BLaER1 (cell line): ENCODE data around the gene GOLGA6L10.
"Not testable (repeated sequence)": the region's sequence is repeated elsewhere in the genome, so short reads cannot be mapped to it uniquely, and the experiment has no call there.

Source experiments
- H3K27ac ChIP-seq: shearing (Covaris generic); formaldehyde crosslinking; 2 replicates; pipeline ENCODE4 v1.8.1; 2022
- H3K27me3 ChIP-seq: shearing (Covaris generic); formaldehyde crosslinking; 2 replicates; pipeline ENCODE4 v1.8.1; 2022
- H3K36me3 ChIP-seq: shearing (Covaris generic); formaldehyde crosslinking; 2 replicates; pipeline ENCODE4 v1.8.1; 2022
- H3K4me1 ChIP-seq: shearing (Covaris generic); formaldehyde crosslinking; 2 replicates; pipeline ENCODE4 v1.8.1; 2022
- H3K4me2 ChIP-seq: shearing (Covaris generic); formaldehyde crosslinking; 2 replicates; pipeline ENCODE4 v1.8.1; 2022
- H3K4me3 ChIP-seq: shearing (Covaris generic); formaldehyde crosslinking; 2 replicates; pipeline ENCODE4 v1.8.1; 2022
- H3K9ac ChIP-seq: shearing (Covaris generic); formaldehyde crosslinking; 2 replicates; pipeline ENCODE4 v1.8.1; 2022
- H3K9me3 ChIP-seq: shearing (Covaris generic); formaldehyde crosslinking; 2 replicates; pipeline ENCODE4 v1.8.1; 2022
- H4K20me1 ChIP-seq: shearing (Covaris generic); formaldehyde crosslinking; 2 replicates; pipeline ENCODE4 v1.8.1; 2022
- Cebpa-rat ChIP-seq: shearing (Covaris generic); IDR thresholded peaks from 2 replicates; pipeline ENCODE4 v1.8.1; 2022

Gene GOLGA6L10

DNA sequence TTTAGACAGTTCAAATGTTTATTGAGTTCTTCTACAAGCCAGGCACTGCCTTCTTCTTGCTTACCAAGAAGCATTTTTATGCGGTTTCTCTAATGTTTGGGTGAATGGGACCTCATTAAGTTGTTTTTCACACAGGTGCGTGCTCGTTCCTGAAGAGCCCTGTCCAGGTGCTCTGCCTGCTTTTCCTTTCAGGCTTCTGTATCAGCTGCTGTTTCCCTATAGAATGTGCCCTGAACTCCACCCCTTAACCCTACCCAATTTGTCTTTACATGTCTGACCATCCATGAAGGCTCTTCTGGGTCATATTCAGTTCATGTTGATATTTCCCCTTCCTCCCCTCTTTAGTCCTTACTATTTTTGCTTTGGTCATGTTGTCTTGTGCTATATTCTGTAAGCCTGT, 22.4 kb upstream of the GOLGA6L10 start:
- Histone ChIP-seq H3K4me1 (peaks cover 9% of the 10 kb centered on the region), H3K9ac (no peak overlapping the region), H3K9me3 (peaks cover 17% of the 10 kb centered on the region; the same call in 1 of the 2 replicates), H3K4me3 (no peak overlapping the region), H3K36me3 (peaks cover 10% of the 10 kb centered on the region), H3K27ac (no peak overlapping the region), H4K20me1 (no peaks in the 10 kb centered on the region), H3K27me3 (no peaks in the 10 kb centered on the region), H3K4me2 (peak overlapping the region; percentile 47)
- no peak for TF ChIP-seq Cebpa-rat

DNA sequence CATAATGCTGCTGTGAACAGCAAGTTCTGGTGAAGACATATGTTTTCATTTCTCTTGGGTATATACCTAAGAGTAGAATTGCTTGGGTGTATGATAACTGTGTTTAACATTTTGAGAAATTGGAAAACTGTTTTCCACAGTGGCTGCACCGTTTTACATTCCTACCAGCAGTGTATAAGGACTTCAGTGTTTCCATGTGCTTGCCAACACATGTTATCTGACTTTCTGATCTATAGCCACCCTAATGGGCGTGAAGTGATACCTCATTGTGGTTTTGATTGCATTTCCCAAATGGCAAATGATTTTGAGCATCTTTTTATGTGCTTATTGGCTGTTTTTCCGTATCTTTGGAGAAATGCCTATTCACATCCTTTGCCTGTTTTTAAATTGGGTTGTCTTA, 18.5 kb upstream of the GOLGA6L10 start:
- not testable (repeated sequence) for H3K9ac ChIP-seq, H4K20me1 ChIP-seq, H3K36me3 ChIP-seq, H3K4me2 ChIP-seq, H3K27ac ChIP-seq, H3K27me3 ChIP-seq, H3K9me3 ChIP-seq, H3K4me3 ChIP-seq, H3K4me1 ChIP-seq

DNA sequence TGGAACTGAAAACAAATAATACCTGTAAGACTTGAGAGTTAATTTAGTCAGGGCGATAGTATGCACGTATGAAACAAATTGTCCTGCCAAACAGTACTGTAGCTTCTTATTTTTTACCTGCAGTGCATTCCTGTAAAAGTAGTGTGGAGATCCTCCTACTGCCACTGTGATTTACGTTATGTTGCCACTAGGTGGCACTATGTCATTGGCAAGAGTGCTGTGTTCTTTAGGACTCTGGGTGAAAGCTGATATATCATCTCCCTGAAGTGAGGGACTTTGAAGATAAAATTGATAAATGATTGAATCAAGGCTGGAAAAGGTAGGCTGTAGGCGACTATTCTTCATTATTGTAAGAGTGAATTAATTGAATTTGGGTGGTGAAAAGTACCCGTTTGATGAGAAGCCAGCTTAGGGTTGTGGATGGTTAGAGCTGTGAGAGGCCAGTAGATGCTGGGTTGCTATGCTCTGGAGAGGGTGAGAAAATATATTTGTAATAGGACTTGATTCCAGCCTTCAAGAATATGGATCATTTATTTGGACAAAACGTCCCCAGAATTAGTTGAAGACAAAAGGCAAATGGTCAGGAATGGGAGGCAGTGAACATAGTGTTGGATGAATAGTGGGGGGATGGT, 16.5 kb upstream of the GOLGA6L10 start:
- H3K4me2 ChIP-seq, H3K27me3 ChIP-seq, H3K36me3 ChIP-seq, H3K4me1 ChIP-seq, H3K4me3 ChIP-seq, H3K9me3 ChIP-seq, H3K27ac ChIP-seq, H4K20me1 ChIP-seq, H3K9ac ChIP-seq: not testable (repeated sequence)

DNA sequence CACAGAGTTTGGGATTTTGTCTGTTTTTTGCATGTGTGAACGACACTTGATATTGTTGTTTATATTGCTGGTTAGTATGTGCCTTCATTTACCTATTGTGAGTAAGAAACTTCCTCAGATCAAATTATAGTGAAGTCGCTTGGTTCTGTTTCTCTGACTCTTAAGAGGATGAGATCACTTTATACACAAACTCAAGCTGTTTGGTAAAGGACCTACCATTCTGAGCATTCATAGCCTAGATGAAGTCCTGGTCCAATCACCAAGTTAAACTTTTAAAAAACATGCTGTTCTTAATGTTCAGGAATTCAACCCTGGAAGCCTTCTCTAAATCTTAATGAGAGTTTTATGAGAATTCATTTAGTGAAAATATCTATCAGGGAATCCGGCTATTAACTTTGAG, 15.3 kb upstream of the GOLGA6L10 start:
- H3K4me3 ChIP-seq, H3K36me3 ChIP-seq, H4K20me1 ChIP-seq, H3K9me3 ChIP-seq, H3K27ac ChIP-seq, H3K9ac ChIP-seq, H3K4me1 ChIP-seq, H3K4me2 ChIP-seq, H3K27me3 ChIP-seq: not testable (repeated sequence)

DNA sequence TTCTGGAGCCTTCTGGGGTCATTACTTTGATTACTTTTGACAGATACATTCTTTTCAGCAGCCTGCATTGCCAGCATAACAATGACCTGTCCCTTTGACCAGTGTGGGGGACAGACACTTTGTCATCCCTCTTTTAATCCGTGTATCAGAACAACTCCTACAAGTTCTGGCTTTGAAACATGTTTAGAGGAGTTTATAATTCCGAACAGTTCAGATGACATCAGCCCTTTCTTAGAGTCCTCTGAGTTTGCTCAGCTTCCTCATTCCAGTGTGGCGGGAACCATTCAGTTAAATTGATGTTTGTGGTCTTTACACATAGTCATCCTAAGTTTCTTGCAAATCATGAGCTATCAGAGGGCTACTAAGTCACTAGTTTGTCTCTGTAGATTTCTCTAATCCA, 13.5 kb upstream of the GOLGA6L10 start:
- H4K20me1 ChIP-seq, H3K4me2 ChIP-seq, H3K9ac ChIP-seq, H3K9me3 ChIP-seq, H3K4me1 ChIP-seq, H3K27me3 ChIP-seq, H3K27ac ChIP-seq, H3K4me3 ChIP-seq, H3K36me3 ChIP-seq: not testable (repeated sequence)

DNA sequence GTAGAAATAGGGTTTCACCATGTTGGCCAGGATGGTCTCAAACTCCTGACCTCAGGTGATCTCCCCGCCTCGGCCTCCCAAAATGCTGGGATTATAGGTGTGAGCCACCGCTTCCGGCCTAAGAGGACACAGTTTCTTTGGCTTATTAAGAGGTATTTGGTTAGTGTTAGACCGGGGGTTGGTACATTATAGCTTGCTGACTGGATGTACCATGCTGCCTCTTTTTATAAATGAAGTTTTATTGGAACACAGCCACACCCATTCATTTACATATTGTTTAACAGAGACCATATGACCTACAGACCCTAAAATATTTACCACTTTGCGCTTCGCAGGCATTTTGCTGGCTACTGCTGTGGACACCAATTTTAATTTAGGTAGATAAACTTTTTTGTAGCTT, 11.3 kb upstream of the GOLGA6L10 start:
- H4K20me1 ChIP-seq, H3K9ac ChIP-seq, H3K4me2 ChIP-seq, H3K4me1 ChIP-seq, H3K27me3 ChIP-seq, H3K27ac ChIP-seq, H3K9me3 ChIP-seq, H3K4me3 ChIP-seq, H3K36me3 ChIP-seq: not testable (repeated sequence)

DNA sequence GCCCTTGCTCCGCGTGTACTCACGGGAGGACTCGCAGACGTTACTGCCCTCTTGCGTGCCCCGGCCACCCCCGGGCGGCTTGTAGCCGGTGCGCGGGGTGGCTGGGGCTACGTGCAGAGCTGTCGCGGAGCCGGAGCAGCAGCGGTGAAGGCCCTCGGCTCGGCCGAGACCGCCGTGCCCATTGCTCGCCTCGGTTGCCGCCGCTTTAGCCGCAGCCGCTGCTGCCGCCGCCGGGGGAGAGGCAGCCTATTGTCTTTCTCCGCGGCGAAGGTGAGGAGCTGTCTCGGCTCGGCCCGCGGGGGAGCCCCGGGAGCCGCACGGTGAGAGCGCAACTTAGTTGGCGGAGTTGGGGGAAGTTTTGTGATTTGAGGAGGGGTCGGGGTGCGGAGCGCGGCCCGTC, 5.8 kb upstream of the GOLGA6L10 start:
- not testable (repeated sequence) for H3K4me1 ChIP-seq, H3K9ac ChIP-seq, H3K36me3 ChIP-seq, H3K27me3 ChIP-seq, H3K27ac ChIP-seq, H3K4me3 ChIP-seq, H3K4me2 ChIP-seq, H3K9me3 ChIP-seq, H4K20me1 ChIP-seq

DNA sequence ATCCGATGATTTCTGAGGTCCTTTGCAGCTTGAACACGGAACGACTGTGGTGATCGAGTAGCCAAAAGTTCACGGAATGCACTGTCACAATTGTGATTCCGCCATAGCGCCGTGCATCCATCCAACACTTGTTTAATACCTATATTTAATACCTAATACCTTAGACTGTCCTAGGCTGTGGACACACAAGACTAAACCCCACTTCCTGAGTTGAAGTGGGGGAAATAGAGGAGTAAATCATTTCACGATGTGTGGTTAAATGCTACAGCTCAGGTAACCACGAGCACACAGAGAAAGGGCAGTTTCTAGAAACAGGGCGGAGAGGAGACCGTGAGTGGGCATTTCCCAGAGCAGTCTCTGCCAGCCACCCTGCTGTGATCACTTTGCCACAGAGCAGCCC, 5.3 kb upstream of the GOLGA6L10 start:
- H3K4me1 ChIP-seq, H3K4me3 ChIP-seq, H3K9me3 ChIP-seq, H4K20me1 ChIP-seq, H3K9ac ChIP-seq, H3K27ac ChIP-seq, H3K27me3 ChIP-seq, H3K36me3 ChIP-seq: not testable (repeated sequence)
- peak overlapping the region; percentile 66 for H3K4me2 ChIP-seq

DNA sequence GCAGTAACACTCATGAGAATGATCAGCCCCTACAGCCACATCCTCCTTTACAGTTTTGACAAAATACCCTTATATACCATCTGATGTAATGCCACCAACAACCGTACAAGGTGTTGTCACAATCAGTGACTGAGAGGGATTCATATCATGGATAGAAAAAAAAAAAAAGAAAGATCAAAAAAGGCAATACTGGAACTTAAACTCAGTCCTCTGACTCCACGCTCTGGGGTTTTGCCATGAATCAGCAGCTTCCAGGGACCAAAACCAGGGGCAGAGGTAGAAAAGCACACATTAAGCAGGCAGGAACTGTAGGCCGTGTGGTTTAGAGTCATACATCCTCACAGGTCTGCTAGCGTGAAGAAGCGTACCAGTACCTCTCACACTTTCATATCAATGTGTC, 1.6 kb downstream of the GOLGA6L10 start:
- H3K27ac ChIP-seq, H3K9me3 ChIP-seq, H3K9ac ChIP-seq, H3K4me1 ChIP-seq, H3K36me3 ChIP-seq, H4K20me1 ChIP-seq, H3K4me3 ChIP-seq, H3K27me3 ChIP-seq, H3K4me2 ChIP-seq: not testable (repeated sequence)

DNA sequence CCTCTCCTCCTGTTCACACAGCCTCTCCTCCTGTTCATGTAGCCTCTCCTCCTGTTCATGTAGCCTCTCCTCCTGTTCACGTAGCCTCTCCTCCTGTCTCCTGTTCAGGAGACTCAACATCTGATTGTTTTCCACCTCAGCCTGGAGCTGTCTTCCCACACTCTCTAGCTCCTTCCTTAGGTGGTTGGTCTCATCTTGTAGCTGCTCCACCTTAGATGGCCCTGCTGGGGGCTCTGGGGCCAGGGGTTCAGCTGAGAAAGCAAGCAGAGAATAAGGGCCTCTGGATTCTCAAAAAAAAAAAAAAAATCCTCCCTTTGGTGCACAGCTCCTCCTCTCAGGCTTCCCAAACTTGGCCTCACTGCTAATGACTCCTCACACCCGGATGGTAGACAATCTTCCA, 4.1 kb downstream of the GOLGA6L10 start:
- H3K27ac ChIP-seq, H3K9me3 ChIP-seq, H3K9ac ChIP-seq, H3K4me3 ChIP-seq, H3K4me2 ChIP-seq, H4K20me1 ChIP-seq, H3K27me3 ChIP-seq, H3K4me1 ChIP-seq, H3K36me3 ChIP-seq: not testable (repeated sequence)

DNA sequence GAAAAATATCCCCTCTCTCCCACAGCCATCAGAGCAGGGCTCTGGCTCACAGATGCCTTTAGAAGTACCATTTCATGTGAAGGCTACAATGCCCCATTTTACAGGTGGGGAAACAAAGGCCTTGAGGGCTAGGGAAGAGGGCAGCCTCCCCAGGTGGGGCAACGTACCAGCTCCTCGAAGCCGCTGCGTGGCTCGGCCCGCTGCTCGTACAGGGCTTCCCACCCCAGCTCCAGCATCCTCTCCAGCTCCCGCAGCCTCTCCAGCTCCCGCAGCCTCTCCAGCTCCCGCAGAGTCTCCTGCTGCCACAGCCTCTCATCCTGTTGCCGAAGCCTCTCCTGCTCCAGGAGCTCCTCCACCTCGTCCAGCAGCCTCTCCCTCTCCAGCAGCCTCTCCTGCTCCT, 4.9 kb downstream of the GOLGA6L10 start:
- not testable (repeated sequence) for H3K4me1 ChIP-seq, H3K9me3 ChIP-seq, H3K4me2 ChIP-seq, H4K20me1 ChIP-seq, H3K4me3 ChIP-seq, H3K36me3 ChIP-seq, H3K27me3 ChIP-seq, H3K9ac ChIP-seq, H3K27ac ChIP-seq

DNA sequence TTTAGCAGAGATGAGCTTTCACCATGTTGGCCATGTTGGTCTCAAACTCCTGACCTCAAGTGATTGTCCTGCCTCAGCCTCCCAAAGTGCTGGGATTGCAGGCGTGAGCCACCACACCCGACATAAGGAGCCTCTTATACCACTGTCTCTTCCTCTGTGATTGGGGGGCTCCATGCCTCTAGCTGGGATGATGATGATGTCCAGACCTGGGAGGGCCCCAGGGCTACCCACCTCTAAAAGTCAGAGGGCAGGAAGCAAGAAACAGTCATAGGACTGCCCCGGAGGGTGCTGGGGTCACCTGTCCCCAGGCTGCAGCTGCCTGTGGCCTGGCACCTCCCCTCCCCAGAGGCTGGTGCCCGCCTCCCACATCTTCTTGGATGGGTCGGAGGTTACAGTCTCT, 5.4 kb downstream of the GOLGA6L10 start:
- H3K9me3 ChIP-seq, H3K27ac ChIP-seq, H3K9ac ChIP-seq, H3K27me3 ChIP-seq, H4K20me1 ChIP-seq, H3K4me2 ChIP-seq, H3K4me1 ChIP-seq, H3K4me3 ChIP-seq, H3K36me3 ChIP-seq: not testable (repeated sequence)

DNA sequence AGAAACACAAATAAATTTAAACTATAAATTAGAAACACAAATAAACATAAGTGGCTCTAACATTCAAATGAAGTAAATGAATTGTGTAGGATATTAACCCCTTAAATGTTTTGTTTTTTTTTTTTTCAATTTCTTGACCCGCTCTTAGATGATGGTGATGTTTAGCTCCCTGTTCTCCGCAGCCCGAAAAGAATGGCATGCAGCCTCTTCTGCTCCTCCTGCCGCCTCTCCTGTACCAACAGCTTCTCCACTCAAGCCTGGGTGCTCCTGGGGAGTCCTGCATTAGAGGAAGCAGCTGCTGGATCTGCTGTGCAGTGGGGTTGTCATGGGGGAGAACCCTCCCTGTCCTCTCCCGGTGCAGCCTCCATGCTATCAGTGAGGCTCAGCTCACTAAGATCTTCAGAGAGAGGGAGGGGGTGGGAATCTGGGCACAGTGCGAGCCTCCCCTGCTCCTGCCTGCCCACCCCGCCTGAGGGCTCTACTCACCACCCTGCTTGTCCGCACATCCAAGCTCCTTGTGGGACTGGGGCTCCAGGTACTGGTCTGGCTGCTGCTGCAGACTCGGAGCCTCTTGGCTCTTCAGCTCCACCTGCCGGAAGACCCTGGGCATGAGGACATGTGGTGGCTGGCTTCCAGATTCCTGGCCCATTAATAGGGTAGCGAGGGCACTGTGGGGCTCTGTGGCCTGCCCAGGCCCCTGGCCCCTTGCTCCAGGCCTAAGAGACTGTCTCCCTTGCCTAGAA, 6.5 kb downstream of the GOLGA6L10 start:
- not testable (repeated sequence) for H3K4me1 ChIP-seq, H3K27ac ChIP-seq, H3K36me3 ChIP-seq, H3K4me2 ChIP-seq, H3K9me3 ChIP-seq, H3K27me3 ChIP-seq, H4K20me1 ChIP-seq, H3K9ac ChIP-seq, H3K4me3 ChIP-seq

DNA sequence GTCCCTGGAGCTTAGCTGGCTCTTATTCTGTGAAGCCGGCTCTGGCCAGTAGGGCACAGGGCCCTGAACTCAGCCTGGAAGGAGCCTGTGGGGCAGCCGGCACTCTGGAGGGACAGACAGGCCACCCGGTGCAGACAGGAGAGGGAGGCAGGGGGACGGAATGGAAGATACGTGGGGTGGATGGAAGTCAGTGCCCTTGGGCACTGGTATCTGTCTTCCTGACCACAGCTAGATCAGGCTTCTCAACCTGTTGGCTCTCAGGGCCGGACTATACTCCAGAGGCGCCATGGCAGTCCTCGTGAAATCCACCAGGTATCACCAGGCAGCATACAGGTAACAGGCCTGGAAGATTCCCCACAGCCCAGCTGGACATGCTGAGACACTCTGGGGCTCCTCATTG, 10.7 kb downstream of the GOLGA6L10 start:
- H3K4me3 ChIP-seq, H3K27ac ChIP-seq, H3K27me3 ChIP-seq, H4K20me1 ChIP-seq, H3K9me3 ChIP-seq, H3K9ac ChIP-seq, H3K4me2 ChIP-seq, H3K36me3 ChIP-seq: not testable (repeated sequence)
- H3K4me1 ChIP-seq: peaks cover 27% of the 10 kb centered on the region

DNA sequence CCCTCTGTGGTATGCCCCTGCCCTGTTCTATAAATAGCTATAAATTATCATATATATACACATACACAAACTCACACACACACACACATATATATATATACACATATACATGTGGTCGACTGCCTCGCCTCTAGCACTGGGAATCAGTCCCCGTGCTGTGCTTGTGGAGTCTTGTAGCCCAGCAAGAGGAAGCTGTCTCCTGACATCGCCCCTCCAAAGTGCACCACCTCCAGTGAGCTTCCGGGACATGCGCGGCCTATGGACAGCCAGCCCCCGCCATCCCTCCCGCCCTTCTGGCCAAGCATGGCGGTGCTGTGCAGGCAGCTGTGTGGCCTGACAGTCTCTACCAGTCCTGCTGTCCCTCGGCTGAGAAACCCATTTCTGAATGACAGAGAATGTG, 11.2 kb downstream of the GOLGA6L10 start:
- not testable (repeated sequence) for H4K20me1 ChIP-seq, H3K27me3 ChIP-seq, H3K4me3 ChIP-seq, H3K36me3 ChIP-seq, H3K9me3 ChIP-seq, H3K9ac ChIP-seq, H3K4me2 ChIP-seq, H3K27ac ChIP-seq
- peaks cover 32% of the 10 kb centered on the region for H3K4me1 ChIP-seq
